ENCODE results near the gene IQSEC1.

DNA sequence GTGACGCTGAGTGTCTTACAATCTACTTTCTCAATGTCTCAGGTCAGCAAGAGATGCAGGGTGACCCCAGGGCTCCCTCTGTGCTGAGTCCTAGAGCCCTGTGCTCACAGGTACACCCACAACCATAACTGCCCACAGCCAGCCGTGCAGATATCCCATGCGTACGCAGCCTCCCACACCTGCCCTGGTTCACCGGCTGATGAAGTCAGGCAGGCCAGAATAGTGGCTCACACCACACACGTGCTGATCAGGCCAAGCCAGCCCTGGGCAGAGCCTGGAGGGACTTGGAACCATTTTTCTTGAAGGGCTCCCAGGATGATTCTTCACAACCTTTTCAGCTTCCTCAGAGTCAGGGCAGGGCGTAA lies 168.3 kb downstream of the IQSEC1 start:
- TF ChIP-seq POLR2AphosphoS5 (IDR thresholded peaks at IDR 0.05) (no peak), EP300 (IDR thresholded peaks at IDR 0.05; ENCODE audit: low read depth) (no peak), POLR2A (IDR thresholded peaks at IDR 0.05) (no peak)
- TF ChIP-seq, protein P1, sequence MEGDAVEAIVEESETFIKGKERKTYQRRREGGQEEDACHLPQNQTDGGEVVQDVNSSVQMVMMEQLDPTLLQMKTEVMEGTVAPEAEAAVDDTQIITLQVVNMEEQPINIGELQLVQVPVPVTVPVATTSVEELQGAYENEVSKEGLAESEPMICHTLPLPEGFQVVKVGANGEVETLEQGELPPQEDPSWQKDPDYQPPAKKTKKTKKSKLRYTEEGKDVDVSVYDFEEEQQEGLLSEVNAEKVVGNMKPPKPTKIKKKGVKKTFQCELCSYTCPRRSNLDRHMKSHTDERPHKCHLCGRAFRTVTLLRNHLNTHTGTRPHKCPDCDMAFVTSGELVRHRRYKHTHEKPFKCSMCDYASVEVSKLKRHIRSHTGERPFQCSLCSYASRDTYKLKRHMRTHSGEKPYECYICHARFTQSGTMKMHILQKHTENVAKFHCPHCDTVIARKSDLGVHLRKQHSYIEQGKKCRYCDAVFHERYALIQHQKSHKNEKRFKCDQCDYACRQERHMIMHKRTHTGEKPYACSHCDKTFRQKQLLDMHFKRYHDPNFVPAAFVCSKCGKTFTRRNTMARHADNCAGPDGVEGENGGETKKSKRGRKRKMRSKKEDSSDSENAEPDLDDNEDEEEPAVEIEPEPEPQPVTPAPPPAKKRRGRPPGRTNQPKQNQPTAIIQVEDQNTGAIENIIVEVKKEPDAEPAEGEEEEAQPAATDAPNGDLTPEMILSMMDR (IDR thresholded peaks at IDR 0.05), result no peak

Data from transverse colon (tissue), 4 donors.